Measurements from ENCODE around the gene KBTBD13. TPM values are rescaled to one million over a fixed set of nuclear protein-coding genes. Genes with fewer than 3 reads are reported as not detected.

KBTBD13 gene
- total RNA-seq, 1 donor from 2014 or later = not detected

DNA sequence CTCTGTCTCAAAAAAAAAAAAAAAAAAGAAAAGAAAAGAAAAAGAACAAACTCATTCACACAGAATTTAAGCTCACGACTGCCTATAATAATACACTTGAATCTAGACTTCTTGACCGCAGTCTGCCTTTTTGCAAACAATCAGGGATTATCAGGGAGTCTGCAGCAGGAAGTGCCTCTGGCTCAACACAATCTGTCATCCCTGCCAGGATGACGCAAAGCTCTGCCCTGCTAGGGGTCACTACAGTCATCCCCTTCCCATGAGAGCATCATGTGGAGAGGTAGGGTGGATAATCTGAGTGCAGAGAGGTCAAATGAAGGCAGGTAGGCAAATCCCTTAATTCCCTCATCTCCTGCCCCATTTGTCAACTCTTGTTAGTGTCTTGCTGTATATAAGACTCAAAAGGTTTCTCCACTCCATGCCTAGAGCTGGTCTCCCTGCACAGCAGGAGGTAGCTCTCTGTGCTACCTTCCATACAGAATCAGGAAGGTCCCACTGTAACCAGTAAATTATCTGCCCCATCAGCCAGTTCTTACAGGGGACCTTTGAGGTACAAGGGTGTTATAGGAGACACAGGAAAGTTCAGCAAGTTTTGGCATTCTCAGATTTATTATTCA is 34.2 kb downstream of the KBTBD13 start:
- Histone ChIP-seq H2AFZ (replicated peaks) (no peak overlapping the region), H4K20me1 (ENCODE audit: low read depth) (peaks cover 5% of the 10 kb centered on the region), H3F3A (ENCODE audit: low read depth) (no peaks in the 10 kb centered on the region), H3K27ac (no peak overlapping the region), H3K36me3 (no peaks in the 10 kb centered on the region), H3K79me2 (ENCODE audit: low read depth) (no peaks in the 10 kb centered on the region), H3K4me3 (no peak overlapping the region), H3K9ac (no peak overlapping the region), H3K9me3 (ENCODE audit: low read depth) (no peaks in the 10 kb centered on the region), H3K4me1 (no peaks in the 10 kb centered on the region), H3K27me3 (no peaks in the 10 kb centered on the region), H3K4me2 (no peak overlapping the region)
- no peak overlapping the region for H3K27ac Mint-ChIP-seq
- no peak for TF ChIP-seq EZH2phosphoT487 (IDR thresholded peaks at IDR 0.05)
- H3K4me3 Mint-ChIP-seq = no peak overlapping the region
- H3K4me1 Mint-ChIP-seq = no peaks in the 10 kb centered on the region
- H3K36me3 Mint-ChIP-seq = peaks cover 23% of the 10 kb centered on the region
- peak; percentile 23 for DNase-seq (ENCODE audit: low spot score)
- no peaks in the 10 kb centered on the region for H3K9me3 Mint-ChIP-seq
- H3K27me3 Mint-ChIP-seq (ENCODE audit: insufficient read depth, low read depth) = no peaks in the 10 kb centered on the region

DNA sequence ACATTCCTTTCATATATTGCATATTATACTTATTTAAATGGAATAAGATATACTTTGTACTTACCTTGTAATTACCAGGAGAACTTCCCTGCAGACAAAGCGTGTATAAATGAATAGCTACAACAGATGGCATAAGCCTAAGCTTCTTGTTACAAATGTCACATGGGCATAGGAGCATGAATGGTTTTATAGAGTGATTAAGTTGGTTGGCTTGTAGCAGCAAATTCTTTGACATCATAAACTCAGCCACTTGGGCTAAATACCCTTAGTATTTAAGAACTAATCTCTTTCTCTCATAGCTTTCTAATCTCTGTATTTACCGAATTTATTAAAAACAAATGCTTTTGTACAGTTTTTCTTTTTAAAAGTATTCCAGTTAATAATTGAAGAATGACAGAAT is 38.5 kb downstream of the KBTBD13 start, which contains the start of gene UBAP1L:
Gene UBAP1L (minus strand): TSS at position 115 of the 400 bp plus-strand sequence. CDS start 8,985 bp downstream, outside the sequence.
- H3K27ac ChIP-seq = no peak within 1 kb of the TSS
- H3F3A ChIP-seq (ENCODE audit: low read depth) = no peaks in the 10 kb centered on the region
- no peaks in the 10 kb centered on the region for H3K9me3 ChIP-seq (ENCODE audit: low read depth)
- H4K20me1 ChIP-seq (ENCODE audit: low read depth) = peaks cover 5% of the 10 kb centered on the region
- no peak within 1 kb of the TSS for H3K27ac Mint-ChIP-seq
- H3K4me3 ChIP-seq = no peak within 1 kb of the TSS
- no peaks in the 10 kb centered on the region for H3K36me3 ChIP-seq
- peaks cover 37% of the 10 kb centered on the region for H3K36me3 Mint-ChIP-seq
- no peaks in the 10 kb centered on the region for H3K4me1 Mint-ChIP-seq
- no peak within 1 kb of the TSS for H3K4me3 Mint-ChIP-seq
- no peak for DNase-seq (ENCODE audit: low spot score)
- no peaks in the 10 kb centered on the region for H3K4me1 ChIP-seq
- no peak for TF ChIP-seq EZH2phosphoT487 (IDR thresholded peaks at IDR 0.05)
- TF ChIP-seq, protein P1, sequence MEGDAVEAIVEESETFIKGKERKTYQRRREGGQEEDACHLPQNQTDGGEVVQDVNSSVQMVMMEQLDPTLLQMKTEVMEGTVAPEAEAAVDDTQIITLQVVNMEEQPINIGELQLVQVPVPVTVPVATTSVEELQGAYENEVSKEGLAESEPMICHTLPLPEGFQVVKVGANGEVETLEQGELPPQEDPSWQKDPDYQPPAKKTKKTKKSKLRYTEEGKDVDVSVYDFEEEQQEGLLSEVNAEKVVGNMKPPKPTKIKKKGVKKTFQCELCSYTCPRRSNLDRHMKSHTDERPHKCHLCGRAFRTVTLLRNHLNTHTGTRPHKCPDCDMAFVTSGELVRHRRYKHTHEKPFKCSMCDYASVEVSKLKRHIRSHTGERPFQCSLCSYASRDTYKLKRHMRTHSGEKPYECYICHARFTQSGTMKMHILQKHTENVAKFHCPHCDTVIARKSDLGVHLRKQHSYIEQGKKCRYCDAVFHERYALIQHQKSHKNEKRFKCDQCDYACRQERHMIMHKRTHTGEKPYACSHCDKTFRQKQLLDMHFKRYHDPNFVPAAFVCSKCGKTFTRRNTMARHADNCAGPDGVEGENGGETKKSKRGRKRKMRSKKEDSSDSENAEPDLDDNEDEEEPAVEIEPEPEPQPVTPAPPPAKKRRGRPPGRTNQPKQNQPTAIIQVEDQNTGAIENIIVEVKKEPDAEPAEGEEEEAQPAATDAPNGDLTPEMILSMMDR (IDR thresholded peaks at IDR 0.05) = no peak
- no peak for TF ChIP-seq EZH2 (IDR thresholded peaks at IDR 0.05)
- H3K4me2 ChIP-seq = no peak within 1 kb of the TSS
- no peak within 1 kb of the TSS for H3K9ac ChIP-seq
- H3K9me3 Mint-ChIP-seq = no peaks in the 10 kb centered on the region
- H3K27me3 Mint-ChIP-seq (ENCODE audit: insufficient read depth, low read depth) = no peaks in the 10 kb centered on the region
- no peak within 1 kb of the TSS for H2AFZ ChIP-seq (replicated peaks)
- no peaks in the 10 kb centered on the region for H3K27me3 ChIP-seq
- no peaks in the 10 kb centered on the region for H3K79me2 ChIP-seq (ENCODE audit: low read depth)

DNA sequence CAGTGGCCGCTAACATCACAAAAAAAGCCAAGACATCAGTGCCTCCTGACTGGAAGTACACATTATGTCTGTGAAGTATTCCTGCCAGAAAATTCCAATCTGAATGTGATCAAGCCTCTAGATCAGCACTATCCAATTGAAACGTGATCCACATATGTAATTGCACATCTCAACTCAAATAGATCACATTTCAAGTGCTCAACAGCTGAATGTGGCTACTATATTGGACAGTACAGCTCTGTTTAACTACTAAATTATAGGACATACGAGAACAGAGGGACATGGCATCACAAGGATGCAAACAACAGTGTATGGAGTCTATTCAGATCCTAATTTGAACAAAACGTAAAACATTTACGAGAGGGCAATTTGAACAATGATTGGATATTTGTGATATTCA is 39.0 kb downstream of the KBTBD13 start:
- Histone ChIP-seq H3K4me3 (no peak overlapping the region), H2AFZ (replicated peaks) (no peak overlapping the region), H3K27me3 (no peaks in the 10 kb centered on the region), H3K27ac (no peak overlapping the region), H3K4me1 (no peaks in the 10 kb centered on the region), H3K9ac (no peak overlapping the region), H3K79me2 (ENCODE audit: low read depth) (no peaks in the 10 kb centered on the region), H3F3A (ENCODE audit: low read depth) (no peaks in the 10 kb centered on the region), H4K20me1 (ENCODE audit: low read depth) (peaks cover 5% of the 10 kb centered on the region), H3K4me2 (no peak overlapping the region), H3K36me3 (no peaks in the 10 kb centered on the region), H3K9me3 (ENCODE audit: low read depth) (no peaks in the 10 kb centered on the region)
- TF ChIP-seq, protein P1 (IDR thresholded peaks at IDR 0.05) = no peak
- TF ChIP-seq EZH2 (IDR thresholded peaks at IDR 0.05) = no peak
- TF ChIP-seq EZH2phosphoT487 (IDR thresholded peaks at IDR 0.05) = no peak
- Mint-ChIP-seq H3K27me3 (ENCODE audit: insufficient read depth, low read depth) (no peaks in the 10 kb centered on the region), H3K27ac (no peak overlapping the region), H3K9me3 (no peaks in the 10 kb centered on the region), H3K4me3 (no peak overlapping the region), H3K36me3 (peaks cover 37% of the 10 kb centered on the region), H3K4me1 (no peaks in the 10 kb centered on the region)
- DNase-seq (ENCODE audit: low spot score) = no peak

Small RNA genes lying within 50 kb of the gene (small RNA-seq; reads per million reads assigned to genes)
- not detected for gene AC013553.1

Other genes with a start within 250 kb of the KBTBD13 start
- 7.7 and 15.7 TPM in 2 replicates for gene PLEKHO2, start 234.8 kb upstream of the KBTBD13 start, total RNA-seq (ENCODE audit: low replicate concordance)
- 6.1 and 7.1 TPM in 2 replicates for gene ANKDD1A, start 164.8 kb upstream of the KBTBD13 start, total RNA-seq (ENCODE audit: low replicate concordance)
- gene SPG21, start 86.8 kb upstream of the KBTBD13 start, total RNA-seq (ENCODE audit: low replicate concordance) = 84.4 and 109 TPM in 2 replicates
- gene MTFMT, start 47.1 kb upstream of the KBTBD13 start, total RNA-seq (ENCODE audit: low replicate concordance) = 22.2 and 30.3 TPM in 2 replicates
- gene SLC51B, start 31.4 kb upstream of the KBTBD13 start, total RNA-seq (ENCODE audit: low replicate concordance) = not detected in 2 replicates
- 5.8 and 7.7 TPM in 2 replicates for gene RASL12, start 8.8 kb upstream of the KBTBD13 start, total RNA-seq (ENCODE audit: low replicate concordance)
- 0.39 and 1.1 TPM in 2 replicates for gene UBAP1L, start 38.5 kb downstream of the KBTBD13 start, total RNA-seq (ENCODE audit: low replicate concordance)
- gene PDCD7, start 57.1 kb downstream of the KBTBD13 start, total RNA-seq (ENCODE audit: low replicate concordance) = 24.7 and 26.2 TPM in 2 replicates
- gene CLPX, start 108.6 kb downstream of the KBTBD13 start, total RNA-seq (ENCODE audit: low replicate concordance) = 31.5 and 72.6 TPM in 2 replicates
- gene CILP, start 134.7 kb downstream of the KBTBD13 start, total RNA-seq (ENCODE audit: low replicate concordance) = 0.22 TPM in 1 of 2 replicates, not detected in the other
- gene PARP16, start 210.1 kb downstream of the KBTBD13 start, total RNA-seq (ENCODE audit: low replicate concordance) = 5.7 and 9.4 TPM in 2 replicates
- not detected in 2 replicates for gene RNU5A-1, start 219.3 kb downstream of the KBTBD13 start, total RNA-seq (ENCODE audit: low replicate concordance)
- not detected in 2 replicates for gene RNU5B-1, start 227.9 kb downstream of the KBTBD13 start, total RNA-seq (ENCODE audit: low replicate concordance)

Measured in neural progenitor cell (in vitro differentiated cells).